Progenitor cell of endocrine pancreas (in vitro differentiated cells): ENCODE measurements around the gene ZBTB47. TPM values are rescaled to one million over a fixed set of nuclear protein-coding genes. Genes with fewer than 3 reads are reported as not detected.

Experiments used
- DNase-seq: peaks from one replicate; pipeline ENCODE4 v3.0.0; 2021; ENCODE audit warnings: low spot score; ENCODE audit not compliant: unreplicated experiment
- H3K27ac Mint-ChIP-seq: 2 replicates; pipeline ENCODE4 v1.8.0; 2021; ENCODE audit warnings: mild to moderate bottlenecking, moderate library complexity, mixed read lengths
- H3K27me3 Mint-ChIP-seq: 2 replicates; pipeline ENCODE4 v1.8.0; 2021; ENCODE audit warnings: mixed read lengths
- H3K36me3 Mint-ChIP-seq: 2 replicates; pipeline ENCODE4 v1.8.0; 2022; ENCODE audit warnings: mixed read lengths; ENCODE audit not compliant: insufficient read depth
- H3K4me1 Mint-ChIP-seq: 2 replicates; pipeline ENCODE4 v1.8.0; 2021; ENCODE audit warnings: low read depth, mixed read lengths
- H3K4me3 Mint-ChIP-seq: 2 replicates; pipeline ENCODE4 v1.8.0; 2021; ENCODE audit warnings: low read depth, mild to moderate bottlenecking, moderate library complexity, mixed read lengths
- H3K9me3 Mint-ChIP-seq: 2 replicates; pipeline ENCODE4 v1.8.0; 2021; ENCODE audit warnings: low read depth, mixed read lengths
- CTCF ChIP-seq: fragments of 200-600 bp; sonication (generic); IDR thresholded peaks from one replicate; pipeline ENCODE4 v1.5.0; 2021; ENCODE audit warnings: antibody characterized with exemption, mild to moderate bottlenecking; ENCODE audit not compliant: unreplicated experiment
- total RNA-seq: library from RNA; stranded (reverse); gene quantifications from 2 replicates; pipeline ENCODE4 v1.2.1, GENCODE V29; 2021

Gene ZBTB47
- total RNA-seq, 1 donor from 2014 or later: 9.7 TPM

- no peak for DNase-seq
- H3K4me3 Mint-ChIP-seq: no peak overlapping the region
- no peaks in the 10 kb centered on the region for H3K27me3 Mint-ChIP-seq
- H3K9me3 Mint-ChIP-seq: no peaks in the 10 kb centered on the region
- no peak overlapping the region for H3K27ac Mint-ChIP-seq
- H3K4me1 Mint-ChIP-seq: no peaks in the 10 kb centered on the region
- peaks cover 21% of the 10 kb centered on the region for H3K36me3 Mint-ChIP-seq
- TF ChIP-seq CTCF: no peak
Measured at GRCh38 chr3:42635111-42635510, 18.4 kb upstream of the ZBTB47 start.

- no peaks in the 10 kb centered on the region for H3K4me1 Mint-ChIP-seq
- DNase-seq: no peak
- H3K4me3 Mint-ChIP-seq: no peak overlapping the region
- H3K27ac Mint-ChIP-seq: no peak overlapping the region
- TF ChIP-seq CTCF: no peak
- H3K9me3 Mint-ChIP-seq: no peaks in the 10 kb centered on the region
- H3K27me3 Mint-ChIP-seq: no peaks in the 10 kb centered on the region
- H3K36me3 Mint-ChIP-seq: peaks cover 19% of the 10 kb centered on the region
Measured at GRCh38 chr3:42637001-42637400, 16.5 kb upstream of the ZBTB47 start.

GRCh38 chr3:42638339-42638842 is 15.1 kb upstream of the ZBTB47 start:
- no peak overlapping the region for H3K27ac Mint-ChIP-seq
- no peaks in the 10 kb centered on the region for H3K9me3 Mint-ChIP-seq

GRCh38 chr3:42639192-42639591 is 14.3 kb upstream of the ZBTB47 start:
- DNase-seq: no peak
- H3K36me3 Mint-ChIP-seq: peaks cover 20% of the 10 kb centered on the region
- no peak overlapping the region for H3K27ac Mint-ChIP-seq
- H3K9me3 Mint-ChIP-seq: no peaks in the 10 kb centered on the region
- H3K4me1 Mint-ChIP-seq: no peaks in the 10 kb centered on the region
- TF ChIP-seq CTCF: no peak
- H3K4me3 Mint-ChIP-seq: no peak overlapping the region
- no peaks in the 10 kb centered on the region for H3K27me3 Mint-ChIP-seq

More at GRCh38 chr3:42638339-42638842, 15.1 kb upstream of the ZBTB47 start:
- Mint-ChIP-seq H3K36me3 (peaks cover 23% of the 10 kb centered on the region), H3K4me1 (no peaks in the 10 kb centered on the region), H3K4me3 (no peak overlapping the region), H3K27me3 (no peaks in the 10 kb centered on the region)
- TF ChIP-seq CTCF: no peak
- no peak for DNase-seq

- Mint-ChIP-seq H3K27me3 (no peaks in the 10 kb centered on the region), H3K4me3 (no peak overlapping the region), H3K36me3 (peaks cover 26% of the 10 kb centered on the region), H3K27ac (no peak overlapping the region), H3K9me3 (no peaks in the 10 kb centered on the region), H3K4me1 (no peaks in the 10 kb centered on the region)
- no peak for TF ChIP-seq CTCF
- DNase-seq: no peak
Measured at GRCh38 chr3:42640129-42640528, 13.4 kb upstream of the ZBTB47 start.
